HG03064 (cell line): Measurements from ENCODE around the gene TMEM143.
"Not testable (repeated sequence)": the region's sequence is repeated elsewhere in the genome, so short reads cannot be mapped to it uniquely, and the experiment has no call there.

Source experiments
- ATAC-seq: cut with Tn5 transposase; IDR thresholded peaks from one replicate; pipeline ENCODE4 v1.9.1; 2021; ENCODE audit warnings: low read depth; ENCODE audit not compliant: unreplicated experiment

The TMEM143 gene

DNA sequence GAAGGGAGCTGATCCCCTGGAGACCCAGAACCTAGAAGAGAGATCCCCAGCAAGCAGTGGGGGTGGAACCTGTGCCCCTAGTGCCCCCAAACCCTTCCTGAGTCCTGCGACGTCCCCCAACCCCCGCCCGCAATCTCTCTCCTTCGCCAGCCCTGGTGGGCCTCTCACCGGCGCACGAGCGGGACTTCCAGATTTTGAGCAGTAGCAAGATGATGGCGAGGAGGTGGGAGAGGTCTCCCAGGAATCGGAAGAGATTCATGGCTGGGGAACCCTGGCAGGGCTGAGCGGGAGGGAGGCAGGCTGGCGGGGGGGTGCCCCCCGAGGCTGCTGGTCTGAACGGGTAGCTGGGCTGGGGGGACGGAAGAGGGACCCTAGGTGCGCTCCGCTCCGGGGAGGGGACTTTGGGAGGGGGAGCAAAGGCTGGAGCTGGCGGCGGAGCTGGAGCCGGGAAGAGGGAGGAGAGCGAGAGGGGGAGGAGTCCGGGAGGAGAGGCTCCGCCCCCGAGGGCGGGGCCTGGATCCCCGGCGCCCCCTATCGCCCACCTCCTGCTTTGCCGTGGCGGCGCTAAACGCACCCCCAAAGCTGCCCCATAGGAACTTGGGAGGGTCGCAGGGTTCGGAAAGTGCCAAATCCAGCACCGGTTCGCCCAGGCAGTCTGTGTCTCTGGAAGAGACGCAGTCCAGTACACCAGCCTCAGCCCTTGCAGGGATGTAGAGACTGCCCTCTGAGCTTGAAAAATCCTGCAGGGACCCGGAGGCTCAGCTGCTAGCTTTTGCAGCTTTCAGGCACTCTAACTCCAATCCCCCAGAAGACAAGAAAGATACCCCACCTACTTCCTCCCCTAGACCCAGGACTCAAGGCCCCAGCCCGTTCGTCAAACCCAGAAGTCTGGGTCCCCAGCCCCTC, 27.6 kb upstream of the TMEM143 start, which contains the start of gene KDELR1:
KDELR1 (minus strand) TSS at position 452 of the 906 bp plus-strand sequence; CDS start at position 259, 193 bp downstream.
- ATAC-seq, result no peak

GRCh38 chr19:48390188-48391099, 26.7 kb upstream of the TMEM143 start:
- ATAC-seq, result no peak

- no peak for ATAC-seq
These were observed 23.2 kb upstream of the TMEM143 start for GRCh38 chr19:48386981-48387380.

- ATAC-seq, result no peak
These were observed 21.8 kb upstream of the TMEM143 start for GRCh38 chr19:48385461-48386087.

GRCh38 chr19:48382286-48382685, 18.5 kb upstream of the TMEM143 start:
- no peak for ATAC-seq

DNA sequence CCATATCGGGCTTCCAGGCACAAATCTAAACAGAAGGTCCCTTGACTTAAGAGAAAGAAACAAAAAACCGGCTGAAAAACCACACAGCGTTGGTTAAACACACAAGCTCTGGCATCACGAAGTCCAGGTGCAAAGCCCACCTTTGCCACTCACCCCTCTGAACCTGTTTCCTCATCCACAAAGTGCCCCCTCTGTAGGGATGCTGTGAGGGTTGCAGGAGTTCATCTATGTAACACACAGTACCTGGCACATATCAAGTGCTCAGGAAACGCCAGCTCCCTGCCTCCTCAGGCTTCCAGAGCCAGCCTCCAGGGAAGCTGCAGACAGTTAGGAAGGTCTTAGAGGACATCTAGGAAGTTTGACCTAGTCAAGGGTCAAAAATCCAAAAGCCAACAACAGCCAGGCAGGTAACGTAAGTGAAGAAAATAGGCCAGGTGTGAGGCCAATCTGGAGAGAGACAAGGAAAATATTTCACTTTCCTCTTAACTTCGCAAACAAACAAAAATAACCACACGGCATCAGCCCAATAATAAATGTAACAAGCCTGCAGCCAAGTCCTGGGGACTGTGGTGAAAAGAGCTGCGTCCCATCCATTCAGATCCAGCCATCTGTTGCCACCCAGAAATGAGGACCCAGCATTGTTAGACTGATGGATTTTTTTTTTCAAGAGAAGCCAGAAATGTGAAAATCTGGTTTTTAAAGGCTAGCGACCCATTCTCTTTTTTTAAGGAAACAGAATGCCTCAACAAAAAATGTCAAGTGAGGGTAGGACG, 17.6 kb upstream of the TMEM143 start:
- no peak for ATAC-seq

- ATAC-seq, result no peak
These were observed 15.3 kb upstream of the TMEM143 start for GRCh38 chr19:48379058-48379457.

DNA sequence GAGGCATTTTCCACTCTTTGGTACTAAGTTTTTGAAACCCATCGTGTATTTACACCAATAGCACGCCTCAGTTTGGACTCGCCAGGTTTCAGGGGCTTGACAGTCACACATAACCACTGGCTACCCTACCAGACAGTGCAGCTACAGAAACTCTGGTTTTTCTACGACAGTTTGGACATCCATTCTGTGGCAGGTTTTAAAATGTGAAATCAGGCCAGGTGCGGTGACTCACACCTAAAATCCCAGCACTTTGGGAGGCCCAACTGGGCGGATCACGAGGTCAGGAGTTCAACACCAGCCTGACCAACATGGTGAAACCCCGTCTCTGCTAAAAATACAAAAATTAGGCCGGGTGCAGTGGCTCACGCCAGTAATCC, 14.4 kb upstream of the TMEM143 start:
- no peak for ATAC-seq

DNA sequence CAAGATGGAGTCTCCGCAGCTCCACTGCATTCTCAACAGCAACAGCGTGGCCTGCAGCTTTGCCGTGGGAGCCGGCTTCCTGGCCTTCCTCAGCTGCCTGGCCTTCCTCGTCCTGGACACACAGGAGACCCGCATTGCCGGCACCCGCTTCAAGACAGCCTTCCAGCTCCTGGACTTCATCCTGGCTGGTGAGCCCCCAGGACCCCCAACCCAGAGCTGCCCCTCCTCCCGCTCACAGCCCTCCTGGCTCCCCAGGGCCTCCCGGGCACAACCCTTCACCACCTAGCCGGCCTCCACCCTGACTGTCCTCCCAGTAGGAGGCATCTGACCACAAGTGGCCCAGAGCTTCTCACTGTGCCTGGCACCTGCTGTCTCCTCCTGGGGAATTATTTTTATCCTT, 9.8 kb upstream of the TMEM143 start:
- ATAC-seq, result no peak

DNA sequence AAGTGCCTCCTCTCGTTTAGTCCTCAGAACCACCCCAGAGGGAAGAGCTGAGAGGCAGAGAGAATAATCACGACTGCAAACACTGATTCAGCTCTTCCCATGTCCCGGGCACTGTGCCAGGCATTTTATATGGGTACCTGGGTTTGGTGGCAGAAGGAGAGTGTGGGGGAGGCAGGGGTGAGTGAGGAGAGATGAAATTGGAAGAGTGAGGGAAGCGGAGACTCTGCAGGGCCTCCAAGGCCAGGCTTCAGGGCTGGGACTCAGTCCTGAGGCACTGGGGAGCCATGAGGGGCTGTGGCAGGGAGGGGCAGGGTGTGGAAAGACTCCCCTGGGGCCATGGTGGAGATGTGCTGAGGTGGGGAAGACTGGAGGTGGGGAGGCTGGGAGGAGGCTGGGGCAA, 9.2 kb upstream of the TMEM143 start:
- ATAC-seq, result no peak

DNA sequence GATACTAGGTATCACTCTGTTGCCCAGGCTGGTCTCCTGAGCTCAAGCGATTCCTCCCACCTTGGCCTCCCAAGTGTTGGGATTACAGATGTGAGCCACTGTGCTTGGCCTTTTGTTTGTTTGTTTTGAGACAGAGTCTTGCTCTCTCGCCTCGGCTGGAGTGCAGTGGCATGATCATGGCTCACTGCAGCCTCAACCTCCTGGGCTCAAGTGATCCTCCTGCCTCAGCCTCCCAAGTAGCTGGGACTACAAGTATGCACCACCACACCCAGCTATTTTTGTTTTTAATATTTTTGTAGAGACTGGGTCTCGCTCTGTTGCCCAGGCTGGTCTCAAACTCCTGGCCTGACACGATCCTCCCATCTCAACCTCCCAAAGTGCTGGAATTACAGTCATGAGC, 8.0 kb upstream of the TMEM143 start:
- not testable (repeated sequence) for ATAC-seq

- ATAC-seq, result no peak
These were observed 7.6 kb upstream of the TMEM143 start for GRCh38 chr19:48371367-48371766.

DNA sequence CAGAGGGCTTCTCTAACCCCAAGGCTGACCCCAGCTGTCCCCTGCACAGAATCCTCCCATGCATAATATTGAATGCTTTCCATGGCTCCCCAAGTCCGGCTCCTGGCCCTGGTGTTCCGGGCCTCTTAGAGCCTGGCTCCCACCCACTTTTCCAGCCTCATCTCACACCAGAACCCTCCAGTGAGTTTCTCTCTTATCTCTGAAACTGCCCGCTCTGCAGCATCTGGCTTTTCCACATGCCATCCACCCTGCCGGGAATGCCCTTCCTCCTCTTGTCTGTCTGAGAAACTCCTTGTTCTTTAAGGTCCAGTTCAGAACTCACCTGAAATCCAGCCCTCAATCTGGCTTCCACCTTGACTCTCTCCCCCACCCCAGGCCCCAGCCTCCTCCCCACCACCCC, 7.2 kb upstream of the TMEM143 start:
- ATAC-seq, result no peak

GRCh38 chr19:48368936-48369335, 5.2 kb upstream of the TMEM143 start:
- ATAC-seq, result no peak

DNA sequence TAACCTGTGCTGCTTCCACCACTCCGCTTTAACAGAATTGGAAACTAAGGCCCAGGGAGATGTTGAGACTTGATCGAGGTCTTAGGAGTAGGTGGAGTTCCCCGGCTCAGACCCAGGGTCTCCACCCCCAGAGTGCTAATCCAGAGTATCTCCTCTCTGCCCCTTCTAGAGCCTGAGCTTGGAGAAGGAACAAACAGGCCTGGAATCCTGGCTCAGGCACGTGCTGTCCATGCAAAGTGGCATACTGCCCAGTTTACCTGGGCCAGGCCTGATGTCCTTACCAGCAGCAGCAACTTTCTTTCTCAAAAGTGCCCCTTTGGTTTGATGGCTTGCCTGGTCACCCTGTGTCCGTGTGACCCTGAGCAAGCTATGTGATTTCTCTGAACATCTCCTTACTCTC, 4.1 kb upstream of the TMEM143 start:
- ATAC-seq, result no peak

GRCh38 chr19:48365602-48366001, 1.9 kb upstream of the TMEM143 start:
- no peak for ATAC-seq

DNA sequence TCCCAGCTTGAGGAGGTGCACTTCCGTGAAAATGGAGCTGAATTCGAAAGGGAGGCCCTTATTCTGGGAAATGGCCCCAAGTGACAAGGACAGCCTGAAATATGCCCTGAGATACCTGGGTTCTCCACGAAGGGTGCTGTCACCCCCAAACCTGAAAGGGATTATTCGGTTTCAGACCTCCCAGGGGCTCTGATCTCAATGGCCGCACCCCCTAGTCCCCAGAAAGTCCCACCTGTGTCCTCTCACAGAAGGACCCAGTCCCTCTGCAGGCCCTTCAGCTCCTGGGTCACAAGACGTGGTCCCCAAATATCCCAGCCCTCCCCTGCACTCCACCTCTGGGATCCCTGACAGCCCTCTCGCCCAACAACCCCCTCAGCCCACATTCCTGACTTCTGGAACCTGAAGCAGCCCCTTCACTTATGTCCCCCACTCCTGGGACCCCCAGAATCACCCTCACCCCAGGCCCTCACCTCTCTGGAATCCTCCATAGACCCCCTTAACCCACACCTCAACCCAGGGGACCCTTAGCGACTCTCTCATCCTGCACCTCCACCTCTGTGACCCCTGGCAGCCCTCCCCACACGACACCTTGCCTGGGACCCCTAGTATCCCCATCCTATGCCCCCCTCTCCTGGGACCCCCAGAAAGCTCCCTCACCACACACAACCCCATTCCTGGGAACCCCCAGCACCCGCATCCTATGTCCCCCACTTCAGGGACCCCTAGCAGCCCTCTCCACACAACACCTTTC, 1.0 kb upstream of the TMEM143 start:
- ATAC-seq, result no peak

- peak; percentile 3 for ATAC-seq
These were observed 285 bp downstream of the TMEM143 start for GRCh38 chr19:48363500-48363809.

DNA sequence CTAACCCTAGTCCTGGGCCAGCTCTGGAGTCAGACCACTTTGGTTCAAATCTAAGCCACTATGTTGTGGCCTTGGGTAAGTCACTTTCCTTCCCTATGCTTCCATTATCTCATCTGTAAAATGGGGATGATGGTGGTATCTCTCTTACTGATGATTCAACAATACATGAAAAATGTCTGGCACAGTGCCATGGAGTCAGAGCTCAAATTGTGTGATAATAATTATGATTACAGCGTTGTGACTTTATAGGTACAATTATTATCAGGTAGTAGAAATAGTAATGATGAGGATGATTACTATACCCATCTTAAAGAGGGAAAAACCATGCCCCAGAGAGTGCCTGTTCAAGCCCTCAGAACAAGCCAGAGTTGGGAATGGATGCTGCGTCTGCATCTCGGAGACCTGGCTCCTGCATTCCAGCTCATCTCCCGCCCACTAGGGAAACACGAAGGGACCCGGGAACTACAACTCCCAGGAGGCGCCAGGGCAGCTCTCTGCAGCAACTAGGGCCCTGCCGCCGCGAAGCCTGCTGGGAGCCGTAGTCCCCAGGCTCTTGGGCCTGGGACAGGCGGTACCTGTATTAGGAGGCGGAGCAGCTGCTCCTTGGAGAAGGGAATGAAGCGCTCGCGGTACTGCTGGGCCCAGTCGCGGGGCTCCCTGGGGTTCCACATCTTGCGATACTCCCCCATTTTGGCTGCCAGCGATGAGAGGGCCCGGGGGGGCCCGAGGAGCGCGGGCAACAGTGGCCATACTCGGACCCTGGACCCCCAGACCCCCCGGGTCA, 832 bp downstream of the TMEM143 start:
- peak; percentile 58 for ATAC-seq
